ENCODE results near the gene ESF1.

DNA sequence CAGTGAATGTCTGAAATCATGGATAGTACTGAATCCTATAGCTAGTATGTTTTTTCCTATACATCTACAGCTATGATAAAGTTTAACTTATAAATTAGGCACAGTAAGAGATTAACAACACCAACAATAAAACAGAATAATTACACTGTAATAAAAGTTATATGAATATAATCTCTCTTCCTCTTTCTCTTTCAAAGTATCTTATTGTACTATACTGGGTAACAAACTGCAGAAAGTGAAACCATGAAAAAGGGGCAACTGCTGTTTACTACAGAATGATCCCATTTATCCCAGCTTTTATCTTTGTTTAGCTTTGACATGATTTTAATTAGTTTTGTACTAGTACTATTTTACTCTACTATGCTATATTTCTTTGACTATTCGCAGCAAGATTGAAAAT is 25.8 kb downstream of the ESF1 start:
- TF ChIP-seq GATA2 (IDR thresholded peaks at IDR 0.05; ENCODE audit: low read depth, low read length) (no peak), GATA3 (IDR thresholded peaks at IDR 0.05; ENCODE audit: low read depth, low read length) (no peak)
